ES-I3 (cell line): ENCODE measurements around the gene GLUD2.
"Not testable (repeated sequence)": the region's sequence is repeated elsewhere in the genome, so short reads cannot be mapped to it uniquely, and the experiment has no call there.

ENCODE experiments used
- H3K36me3 ChIP-seq: 2 replicates; pipeline ENCODE4 v1.6.1; 2013; ENCODE audit warnings: mild to moderate bottlenecking, low read length, control low read depth, moderate library complexity; ENCODE audit not compliant: insufficient read depth
- H3K4me1 ChIP-seq: 2 replicates; pipeline ENCODE4 v1.6.1; 2013; ENCODE audit warnings: mild to moderate bottlenecking, control low read depth, low read length; ENCODE audit not compliant: insufficient read depth
- H3K9ac ChIP-seq: 2 replicates; pipeline ENCODE4 v1.6.1; 2013; ENCODE audit warnings: low read depth, mild to moderate bottlenecking, low read length, moderate library complexity
- H3K9me3 ChIP-seq: 2 replicates; pipeline ENCODE4 v1.6.1; 2013; ENCODE audit warnings: mild to moderate bottlenecking, low read length, moderate library complexity; ENCODE audit not compliant: control insufficient read depth, insufficient read depth

Gene GLUD2

DNA sequence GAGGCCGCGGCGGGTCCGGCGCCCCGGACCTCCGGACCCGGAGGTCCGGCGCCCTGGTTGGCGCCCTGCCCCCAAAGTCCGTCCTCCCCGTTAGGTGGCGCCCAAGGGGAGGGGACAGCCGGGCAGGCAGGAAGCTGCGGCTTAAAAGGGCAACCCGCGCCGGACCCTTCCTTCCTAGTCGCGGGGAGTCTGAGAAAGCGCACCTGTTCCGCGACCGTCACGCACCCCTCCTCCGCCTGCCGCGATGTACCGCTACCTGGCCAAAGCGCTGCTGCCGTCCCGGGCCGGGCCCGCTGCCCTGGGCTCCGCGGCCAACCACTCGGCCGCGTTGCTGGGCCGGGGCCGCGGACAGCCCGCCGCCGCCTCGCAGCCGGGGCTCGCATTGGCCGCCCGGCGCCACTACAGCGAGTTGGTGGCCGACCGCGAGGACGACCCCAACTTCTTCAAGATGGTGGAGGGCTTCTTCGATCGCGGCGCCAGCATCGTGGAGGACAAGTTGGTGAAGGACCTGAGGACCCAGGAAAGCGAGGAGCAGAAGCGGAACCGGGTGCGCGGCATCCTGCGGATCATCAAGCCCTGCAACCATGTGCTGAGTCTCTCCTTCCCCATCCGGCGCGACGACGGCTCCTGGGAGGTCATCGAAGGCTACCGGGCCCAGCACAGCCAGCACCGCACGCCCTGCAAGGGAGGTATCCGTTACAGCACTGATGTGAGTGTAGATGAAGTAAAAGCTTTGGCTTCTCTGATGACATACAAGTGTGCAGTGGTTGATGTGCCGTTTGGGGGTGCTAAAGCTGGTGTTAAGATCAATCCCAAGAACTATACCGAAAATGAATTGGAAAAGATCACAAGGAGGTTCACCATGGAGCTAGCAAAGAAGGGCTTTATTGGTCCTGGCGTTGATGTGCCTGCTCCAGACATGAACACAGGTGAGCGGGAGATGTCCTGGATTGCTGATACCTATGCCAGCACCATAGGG lies at the start of gene GLUD2:
Gene GLUD2, plus strand, starts transcription at position 170 of the 979 bp plus-strand sequence. Its CDS starts 75 bp downstream, at position 245.
- not testable (repeated sequence) for H3K4me1 ChIP-seq, H3K36me3 ChIP-seq, H3K9me3 ChIP-seq
- H3K9ac ChIP-seq: peak within 1 kb of the TSS; percentile 48; the same call in 1 of the 2 replicates

DNA sequence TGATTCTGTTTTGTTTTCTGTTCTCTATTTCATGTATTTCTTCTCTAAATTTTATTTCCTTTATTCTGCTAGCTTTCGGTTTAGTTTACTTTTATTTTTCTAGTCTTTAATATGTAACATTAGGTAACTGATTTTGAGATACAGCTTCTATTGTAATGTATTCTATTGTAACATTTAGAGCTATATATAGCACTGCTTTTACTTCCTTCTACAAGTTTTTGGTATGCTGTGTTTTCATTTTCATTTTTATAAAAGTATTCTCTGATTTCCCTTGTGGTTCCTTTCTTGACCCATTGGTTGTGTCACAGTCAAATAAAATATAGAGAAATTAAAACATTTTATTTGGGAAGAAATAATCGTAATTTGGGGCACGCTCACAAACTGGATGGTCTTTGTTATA lies 48.0 kb upstream of the GLUD2 start:
- Histone ChIP-seq H3K9me3 (no peaks in the 10 kb centered on the region), H3K9ac (no peak overlapping the region), H3K4me1 (peaks cover 3% of the 10 kb centered on the region; the same call in 1 of the 2 replicates), H3K36me3 (no peaks in the 10 kb centered on the region)

- no peak overlapping the region for H3K9ac ChIP-seq
- peaks cover 3% of the 10 kb centered on the region; the same call in 1 of the 2 replicates for H3K4me1 ChIP-seq
- no peaks in the 10 kb centered on the region for H3K9me3 ChIP-seq
- H3K36me3 ChIP-seq: no peaks in the 10 kb centered on the region
Observed at GRCh38 chrX:121000589-121000988, 46.8 kb upstream of the GLUD2 start.

- H3K9ac ChIP-seq: no peak overlapping the region
- H3K36me3 ChIP-seq: no peaks in the 10 kb centered on the region
- H3K4me1 ChIP-seq: peaks cover 4% of the 10 kb centered on the region; the same call in 1 of the 2 replicates
- no peaks in the 10 kb centered on the region for H3K9me3 ChIP-seq
Observed at GRCh38 chrX:121008920-121009319, 38.5 kb upstream of the GLUD2 start.

- H3K36me3 ChIP-seq: no peaks in the 10 kb centered on the region
- H3K9ac ChIP-seq: no peak overlapping the region
- no peaks in the 10 kb centered on the region for H3K9me3 ChIP-seq
- H3K4me1 ChIP-seq: peaks cover 4% of the 10 kb centered on the region; the same call in 1 of the 2 replicates
Observed at GRCh38 chrX:121009764-121010163, 37.6 kb upstream of the GLUD2 start.

- Histone ChIP-seq H3K9me3 (no peaks in the 10 kb centered on the region), H3K36me3 (no peaks in the 10 kb centered on the region), H3K4me1 (peaks cover 4% of the 10 kb centered on the region; the same call in 1 of the 2 replicates), H3K9ac (no peak overlapping the region)
Observed at GRCh38 chrX:121010218-121010617, 37.2 kb upstream of the GLUD2 start.

- Histone ChIP-seq H3K4me1 (peaks cover 4% of the 10 kb centered on the region; the same call in 1 of the 2 replicates), H3K9ac (no peak overlapping the region), H3K9me3 (no peaks in the 10 kb centered on the region), H3K36me3 (no peaks in the 10 kb centered on the region)
Observed at GRCh38 chrX:121011254-121011653, 36.2 kb upstream of the GLUD2 start.

DNA sequence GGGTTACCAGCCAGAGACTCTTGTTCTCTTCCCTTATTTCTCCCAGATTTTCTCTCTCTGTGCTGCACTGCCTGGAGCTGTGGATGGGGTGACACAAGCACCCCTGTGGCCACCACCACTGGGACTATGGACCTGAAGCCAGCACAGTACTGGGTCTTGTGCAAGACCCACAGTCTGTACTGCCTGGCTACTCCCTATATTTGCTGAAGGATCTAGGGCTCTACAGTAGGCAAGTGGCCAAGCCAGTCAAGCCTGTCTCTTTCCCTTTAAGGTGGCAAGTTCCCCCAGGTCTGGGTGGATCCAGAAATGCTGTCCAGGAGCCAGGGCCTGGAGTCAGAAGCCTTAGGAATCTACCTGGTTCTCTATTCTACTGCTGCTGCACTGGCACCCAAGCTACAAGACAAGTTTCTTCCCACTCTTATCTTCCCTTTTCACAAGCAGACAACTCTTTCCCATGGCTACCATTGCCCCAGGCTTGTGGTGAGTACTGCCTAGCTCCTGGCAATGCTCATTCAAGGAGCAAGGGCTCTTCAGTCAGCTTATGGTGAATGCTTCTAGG lies 33.4 kb upstream of the GLUD2 start:
- no peak overlapping the region for H3K9ac ChIP-seq
- H3K9me3 ChIP-seq: no peaks in the 10 kb centered on the region
- no peaks in the 10 kb centered on the region for H3K36me3 ChIP-seq
- no peaks in the 10 kb centered on the region for H3K4me1 ChIP-seq

GRCh38 chrX:121014826-121015225 lies 32.6 kb upstream of the GLUD2 start:
- no peak overlapping the region for H3K9ac ChIP-seq
- H3K36me3 ChIP-seq: no peaks in the 10 kb centered on the region
- no peaks in the 10 kb centered on the region for H3K4me1 ChIP-seq
- H3K9me3 ChIP-seq: no peaks in the 10 kb centered on the region

DNA sequence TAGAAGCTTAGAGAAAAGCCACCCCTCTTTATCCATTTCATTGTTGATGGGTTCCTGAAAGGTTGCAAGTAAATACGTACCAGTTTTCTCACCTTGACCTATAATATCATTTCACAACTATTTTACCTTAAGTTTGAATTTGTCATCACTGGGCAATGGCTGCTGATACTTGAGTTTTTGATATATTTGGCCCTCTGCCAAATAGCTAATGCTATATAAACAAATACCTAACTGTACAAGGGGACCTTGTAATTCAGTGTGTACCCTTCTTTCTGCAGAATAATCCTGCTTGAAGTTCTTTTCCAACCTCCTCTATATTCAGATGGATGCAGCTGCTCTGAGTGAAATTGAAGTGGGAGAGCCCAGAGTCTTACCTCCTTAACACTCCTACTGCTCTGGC lies 19.0 kb upstream of the GLUD2 start:
- no peaks in the 10 kb centered on the region for H3K36me3 ChIP-seq
- H3K9me3 ChIP-seq: no peaks in the 10 kb centered on the region
- no peak overlapping the region for H3K9ac ChIP-seq
- no peaks in the 10 kb centered on the region for H3K4me1 ChIP-seq

- H3K9me3 ChIP-seq: no peaks in the 10 kb centered on the region
- H3K9ac ChIP-seq: no peak overlapping the region
- no peaks in the 10 kb centered on the region for H3K36me3 ChIP-seq
- no peaks in the 10 kb centered on the region for H3K4me1 ChIP-seq
Observed at GRCh38 chrX:121030083-121030482, 17.3 kb upstream of the GLUD2 start.

DNA sequence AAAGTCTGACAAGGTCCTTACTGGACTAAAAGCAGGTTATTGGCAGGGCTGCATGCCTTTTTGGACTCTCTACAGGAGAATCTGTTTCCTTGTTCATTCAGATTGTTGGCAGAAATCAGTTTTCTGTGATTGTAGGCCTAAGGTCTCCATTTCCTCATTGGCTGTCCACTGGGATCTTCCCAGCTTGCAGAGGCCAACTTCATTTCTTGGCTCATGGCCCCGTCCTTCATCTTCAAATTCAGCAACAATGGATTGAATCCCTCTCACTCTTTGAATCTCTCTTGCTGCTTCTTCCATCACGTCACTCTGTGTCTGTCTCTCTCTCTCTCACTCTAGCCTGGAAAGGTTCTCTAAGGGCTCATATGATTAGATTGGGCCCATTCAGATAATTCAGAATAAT lies 14.9 kb upstream of the GLUD2 start:
- Histone ChIP-seq H3K9ac (no peak overlapping the region), H3K9me3 (no peaks in the 10 kb centered on the region), H3K4me1 (no peaks in the 10 kb centered on the region), H3K36me3 (no peaks in the 10 kb centered on the region)

GRCh38 chrX:121036137-121036536 lies 11.3 kb upstream of the GLUD2 start:
- Histone ChIP-seq H3K4me1 (no peaks in the 10 kb centered on the region), H3K9me3 (no peaks in the 10 kb centered on the region), H3K36me3 (no peaks in the 10 kb centered on the region), H3K9ac (no peak overlapping the region)

- Histone ChIP-seq H3K9ac (no peak overlapping the region), H3K4me1 (no peaks in the 10 kb centered on the region), H3K9me3 (no peaks in the 10 kb centered on the region), H3K36me3 (no peaks in the 10 kb centered on the region)
Observed at GRCh38 chrX:121036951-121037350, 10.5 kb upstream of the GLUD2 start.

DNA sequence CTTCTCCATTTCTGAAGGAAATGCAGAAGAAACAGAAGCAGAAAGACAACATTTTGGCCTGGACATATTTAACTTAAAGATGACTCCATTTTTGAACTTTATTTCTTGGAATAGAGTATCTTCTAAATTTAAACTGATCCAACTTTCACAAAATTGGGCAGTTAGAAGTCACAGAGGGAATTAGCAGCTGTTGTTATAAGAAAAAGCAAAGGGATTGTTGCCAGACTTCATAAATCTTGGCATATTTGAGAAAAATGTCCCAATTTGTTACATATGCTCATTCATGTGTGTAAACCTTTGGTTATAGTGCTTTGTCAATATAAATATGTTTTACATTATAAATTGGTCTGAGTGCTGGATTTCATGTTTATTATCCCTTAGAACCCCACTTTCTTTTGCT lies 3.4 kb downstream of the GLUD2 start:
- Histone ChIP-seq H3K4me1 (no peaks in the 10 kb centered on the region), H3K36me3 (no peaks in the 10 kb centered on the region), H3K9me3 (no peaks in the 10 kb centered on the region), H3K9ac (no peak overlapping the region)
